Measurements from ENCODE around the gene MEGF11.

The MEGF11 gene

GRCh38 chr15:66196602-66197001 lies 56.9 kb downstream of the MEGF11 start:
- TF ChIP-seq CTCF (IDR thresholded peaks at IDR 0.05; ENCODE audit: low read depth, low read length) = no peak
- no peak for TF ChIP-seq EZH2phosphoT487 (IDR thresholded peaks at IDR 0.05; ENCODE audit: low read depth)
- H3K4me3 ChIP-seq (ENCODE audit: low read length) = no peak overlapping the region
- no peak overlapping the region for H3K27ac ChIP-seq (ENCODE audit: low read length)

GRCh38 chr15:66195621-66196230 lies 57.8 kb downstream of the MEGF11 start:
- no peak overlapping the region for H3K4me2 ChIP-seq (ENCODE audit: low read length)
- H3K9ac ChIP-seq (ENCODE audit: low read length) = no peak overlapping the region
- peaks cover 2% of the 10 kb centered on the region; the same call in 1 of the 2 replicates for H3K4me1 ChIP-seq (ENCODE audit: low read length)
- no peaks in the 10 kb centered on the region for H3K79me2 ChIP-seq (ENCODE audit: low read length)
- no peak overlapping the region for H2AFZ ChIP-seq (ENCODE audit: low read depth, low read length)
- peaks cover 20% of the 10 kb centered on the region for H3K27me3 ChIP-seq (ENCODE audit: low read depth, low read length)
- no peak overlapping the region for H3K27ac ChIP-seq (ENCODE audit: low read length)
- H3K4me3 ChIP-seq (ENCODE audit: low read length) = no peak overlapping the region
- H3K36me3 ChIP-seq (replicated peaks; ENCODE audit: low read depth, low read length) = no peaks in the 10 kb centered on the region
- no peak for TF ChIP-seq EZH2phosphoT487 (IDR thresholded peaks at IDR 0.05; ENCODE audit: low read depth)
- TF ChIP-seq CTCF (IDR thresholded peaks at IDR 0.05; ENCODE audit: low read depth, low read length) = no peak
- no peaks in the 10 kb centered on the region for H4K20me1 ChIP-seq (ENCODE audit: insufficient read depth, low read length)
- H3K9me3 ChIP-seq (ENCODE audit: insufficient read depth, low read length) = no peaks in the 10 kb centered on the region

More at GRCh38 chr15:66196602-66197001, 56.9 kb downstream of the MEGF11 start:
- Histone ChIP-seq H4K20me1 (ENCODE audit: insufficient read depth, low read length) (no peaks in the 10 kb centered on the region), H3K9me3 (ENCODE audit: insufficient read depth, low read length) (no peaks in the 10 kb centered on the region), H3K36me3 (replicated peaks; ENCODE audit: low read depth, low read length) (no peaks in the 10 kb centered on the region), H3K4me2 (ENCODE audit: low read length) (no peak overlapping the region), H3K4me1 (ENCODE audit: low read length) (no peaks in the 10 kb centered on the region), H3K79me2 (ENCODE audit: low read length) (no peaks in the 10 kb centered on the region), H3K27me3 (ENCODE audit: low read depth, low read length) (peaks cover 20% of the 10 kb centered on the region), H2AFZ (ENCODE audit: low read depth, low read length) (no peak overlapping the region), H3K9ac (ENCODE audit: low read length) (no peak overlapping the region)

- no peak overlapping the region for H3K27ac ChIP-seq (ENCODE audit: low read length)
- H3K4me1 ChIP-seq (ENCODE audit: low read length) = peaks cover 2% of the 10 kb centered on the region; the same call in 1 of the 2 replicates
- H3K9me3 ChIP-seq (ENCODE audit: insufficient read depth, low read length) = no peaks in the 10 kb centered on the region
- peaks cover 20% of the 10 kb centered on the region for H3K27me3 ChIP-seq (ENCODE audit: low read depth, low read length)
- H3K79me2 ChIP-seq (ENCODE audit: low read length) = no peaks in the 10 kb centered on the region
- H3K9ac ChIP-seq (ENCODE audit: low read length) = no peak overlapping the region
- H4K20me1 ChIP-seq (ENCODE audit: insufficient read depth, low read length) = no peaks in the 10 kb centered on the region
- H3K36me3 ChIP-seq (replicated peaks; ENCODE audit: low read depth, low read length) = no peaks in the 10 kb centered on the region
- no peak overlapping the region for H3K4me3 ChIP-seq (ENCODE audit: low read length)
- TF ChIP-seq EZH2phosphoT487 (IDR thresholded peaks at IDR 0.05; ENCODE audit: low read depth) (no peak), CTCF (IDR thresholded peaks at IDR 0.05; ENCODE audit: low read depth, low read length) (no peak)
- H2AFZ ChIP-seq (ENCODE audit: low read depth, low read length) = no peak overlapping the region
- H3K4me2 ChIP-seq (ENCODE audit: low read length) = no peak overlapping the region
Observed at GRCh38 chr15:66193066-66193465, 60.5 kb downstream of the MEGF11 start.

- Histone ChIP-seq H3K27ac (ENCODE audit: low read length) (no peak overlapping the region), H3K36me3 (replicated peaks; ENCODE audit: low read depth, low read length) (no peaks in the 10 kb centered on the region), H4K20me1 (ENCODE audit: insufficient read depth, low read length) (no peaks in the 10 kb centered on the region), H3K4me1 (ENCODE audit: low read length) (peaks cover 2% of the 10 kb centered on the region; the same call in 1 of the 2 replicates), H2AFZ (ENCODE audit: low read depth, low read length) (no peak overlapping the region), H3K4me3 (ENCODE audit: low read length) (no peak overlapping the region), H3K79me2 (ENCODE audit: low read length) (no peaks in the 10 kb centered on the region), H3K9me3 (ENCODE audit: insufficient read depth, low read length) (no peaks in the 10 kb centered on the region), H3K27me3 (ENCODE audit: low read depth, low read length) (peaks cover 30% of the 10 kb centered on the region), H3K4me2 (ENCODE audit: low read length) (no peak overlapping the region), H3K9ac (ENCODE audit: low read length) (no peak overlapping the region)
- no peak for TF ChIP-seq EZH2phosphoT487 (IDR thresholded peaks at IDR 0.05; ENCODE audit: low read depth)
- TF ChIP-seq CTCF (IDR thresholded peaks at IDR 0.05; ENCODE audit: low read depth, low read length) = no peak
Observed at GRCh38 chr15:66190746-66191145, 62.8 kb downstream of the MEGF11 start.

Data from OCI-LY3 (cell line).